Activated CD4-positive, alpha-beta memory T cell treated with anti-CD3 and anti-CD28 coated beads, Interleukin-2, amount 10 ng/mL, durations not matched to agents 7 days and 5 days (primary cell): ENCODE measurements around the gene LCK. TPM values are rescaled to one million over a fixed set of nuclear protein-coding genes. Genes with fewer than 3 reads are reported as not detected.

ENCODE experiments used
- CTCF ChIA-PET: fragments of 350-600 bp; sonication (Branson Sonifier 250); formaldehyde crosslinking; loops from one replicate; lab custom pipeline; 2021; ENCODE audit warnings: antibody characterized with exemption, inconsistent platforms; lab: Charles Lee
- POLR2A ChIA-PET: fragments of 350-600 bp; sonication (Branson Sonifier 250); formaldehyde crosslinking; loops from one replicate; lab custom pipeline; 2021; ENCODE audit warnings: antibody characterized with exemption; lab: Charles Lee
- DNase-seq: peaks from one replicate; pipeline ENCODE4 v3.0.0-alpha.2; 2020
- H3K27ac Mint-ChIP-seq: one replicate; pipeline ENCODE4 v1.8.0; 2021; ENCODE audit warnings: mild to moderate bottlenecking, mixed read lengths
- H3K27me3 Mint-ChIP-seq: one replicate; pipeline ENCODE4 v1.8.0; 2021; ENCODE audit warnings: mixed read lengths
- H3K36me3 Mint-ChIP-seq: one replicate; pipeline ENCODE4 v1.8.0; 2021; ENCODE audit warnings: low read depth, mixed read lengths
- H3K4me1 Mint-ChIP-seq: one replicate; pipeline ENCODE4 v1.8.0; 2021; ENCODE audit warnings: mixed read lengths
- H3K4me3 Mint-ChIP-seq: one replicate; pipeline ENCODE4 v1.8.0; 2021; ENCODE audit warnings: mild to moderate bottlenecking, mixed read lengths
- H3K9me3 Mint-ChIP-seq: one replicate; pipeline ENCODE4 v1.8.0; 2021; ENCODE audit warnings: mixed read lengths
- total RNA-seq, 2 experiments: library from RNA; stranded (reverse); gene quantifications; one replicate each; pipeline ENCODE4 v1.2.3, GENCODE V29; 2021

LCK gene
- total RNA-seq, 2 experiments from 2014 or later: 469 to 474 TPM

DNA sequence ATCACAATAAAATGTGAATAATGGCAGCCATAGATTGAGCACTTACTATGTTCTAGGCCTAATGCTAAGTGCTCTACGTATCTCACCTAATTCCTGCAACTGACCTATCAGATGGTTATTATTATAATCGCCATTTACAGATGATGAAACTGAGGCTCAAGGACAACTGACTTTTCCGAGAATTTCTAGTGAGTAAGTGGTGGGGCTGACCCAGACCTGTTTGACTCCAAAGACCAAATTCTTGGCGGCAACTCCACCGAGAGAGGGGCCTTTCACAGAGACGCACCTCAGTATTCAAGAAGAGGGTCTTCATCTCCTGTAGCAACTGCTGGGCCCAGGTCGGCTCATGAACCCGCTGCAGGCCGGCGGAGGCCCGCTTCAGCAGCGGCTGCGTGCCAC is 29.5 kb upstream of the LCK start:
- POLR2A ChIA-PET: interaction anchor here (1.0 to 3.5 kb wide), 6 partner anchors 10 to 33 kb away, joined by 3 to 14 read pairs (median 11); partner anchors contain the start of genes IQCC and LCK

GRCh38 chr1:32221980-32222755 is 28.9 kb upstream of the LCK start, which contains the start of the genes EIF3I and TMEM234:
EIF3I (plus strand) TSS chr1:32222407; CDS start chr1:32222442, 35 bp downstream.
TMEM234 (minus strand) TSS chr1:32222353; CDS start chr1:32222322, 31 bp downstream.
- CTCF ChIA-PET: interaction anchor here (1.4 to 3.8 kb wide), 2 partner anchors 19 to 27 kb away, joined by 6 to 25 read pairs; partner anchors contain the start of gene LCK
- Mint-ChIP-seq H3K27me3 (no peaks in the 10 kb centered on the region), H3K4me1 (peaks cover 46% of the 10 kb centered on the region), H3K4me3 (peak within 1 kb of the TSS; percentile 97), H3K36me3 (peaks cover 28% of the 10 kb centered on the region), H3K9me3 (no peaks in the 10 kb centered on the region), H3K27ac (peak within 1 kb of the TSS; percentile 94)
- peak; percentile 93 for DNase-seq
- POLR2A ChIA-PET: interaction anchor here (0.8 to 3.5 kb wide), 12 partner anchors 17 to 126 kb away, joined by 3 to 14 read pairs (median 6); partner anchors contain the start of genes IQCC, LCK and TXLNA

More for the DNA sequence above, 29.5 kb upstream of the LCK start:
- CTCF ChIA-PET: interaction anchor here (0.9 to 3.8 kb wide), 3 partner anchors 28 to 114 kb away, joined by 4 to 25 read pairs (median 5); partner anchors contain the start of gene LCK
- H3K9me3 Mint-ChIP-seq: no peaks in the 10 kb centered on the region
- H3K27me3 Mint-ChIP-seq: no peaks in the 10 kb centered on the region
- H3K36me3 Mint-ChIP-seq: peaks cover 30% of the 10 kb centered on the region
- no peak for DNase-seq
- H3K4me3 Mint-ChIP-seq: peak overlapping the region; percentile 97
- peaks cover 50% of the 10 kb centered on the region for H3K4me1 Mint-ChIP-seq
- peak overlapping the region; percentile 94 for H3K27ac Mint-ChIP-seq

DNA sequence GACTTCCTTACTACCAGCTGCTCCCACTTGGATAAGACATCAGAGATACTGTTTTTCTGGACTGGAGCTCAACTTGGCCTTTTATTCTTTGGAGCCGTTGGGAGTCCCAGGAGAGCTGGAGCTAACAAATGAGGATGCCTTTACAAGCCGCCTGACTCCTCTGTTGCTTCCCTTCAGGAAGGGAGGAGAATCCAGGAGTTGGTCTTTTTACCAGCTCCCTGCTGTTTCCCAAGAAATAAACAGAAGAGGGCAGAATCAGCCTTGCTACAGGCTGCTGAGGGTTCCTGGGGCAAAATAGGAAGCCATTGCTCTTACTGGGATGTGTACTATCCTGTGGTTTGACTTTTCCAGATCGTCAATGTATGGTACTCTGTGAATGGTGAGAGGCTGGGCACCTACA is 27.4 kb upstream of the LCK start:
- CTCF ChIA-PET: interaction anchor here (0.9 to 3.8 kb wide), 3 partner anchors 8 to 26 kb away, joined by 3 to 25 read pairs (median 6); partner anchors contain the start of gene LCK
- peak overlapping the region; percentile 97 for H3K4me3 Mint-ChIP-seq
- no peak for DNase-seq
- POLR2A ChIA-PET: interaction anchor here (0.6 to 3.5 kb wide), 12 partner anchors 17 to 122 kb away, joined by 3 to 14 read pairs (median 6); partner anchors contain the start of genes FAM167B, IQCC and TXLNA
- peaks cover 52% of the 10 kb centered on the region for H3K4me1 Mint-ChIP-seq
- H3K36me3 Mint-ChIP-seq: peaks cover 44% of the 10 kb centered on the region
- peak overlapping the region; percentile 94 for H3K27ac Mint-ChIP-seq
- no peaks in the 10 kb centered on the region for H3K27me3 Mint-ChIP-seq
- no peaks in the 10 kb centered on the region for H3K9me3 Mint-ChIP-seq

GRCh38 chr1:32224285-32224684 is 26.8 kb upstream of the LCK start:
- Mint-ChIP-seq H3K36me3 (peaks cover 46% of the 10 kb centered on the region), H3K27ac (peak overlapping the region; percentile 94), H3K27me3 (no peaks in the 10 kb centered on the region), H3K4me3 (peak overlapping the region; percentile 20), H3K9me3 (no peaks in the 10 kb centered on the region), H3K4me1 (peaks cover 52% of the 10 kb centered on the region)
- ChIA-PET CTCF (interaction anchor here (0.7 to 3.8 kb wide), 2 partner anchors 25 to 100 kb away, joined by 3 to 25 read pairs; partner anchors contain the start of gene LCK), POLR2A (interaction anchor here (1.0 to 3.5 kb wide), 6 partner anchors 17 to 27 kb away, joined by 4 to 14 read pairs (median 8); partner anchors contain the start of genes FAM167B, IQCC and LCK)
- DNase-seq: no peak

DNA sequence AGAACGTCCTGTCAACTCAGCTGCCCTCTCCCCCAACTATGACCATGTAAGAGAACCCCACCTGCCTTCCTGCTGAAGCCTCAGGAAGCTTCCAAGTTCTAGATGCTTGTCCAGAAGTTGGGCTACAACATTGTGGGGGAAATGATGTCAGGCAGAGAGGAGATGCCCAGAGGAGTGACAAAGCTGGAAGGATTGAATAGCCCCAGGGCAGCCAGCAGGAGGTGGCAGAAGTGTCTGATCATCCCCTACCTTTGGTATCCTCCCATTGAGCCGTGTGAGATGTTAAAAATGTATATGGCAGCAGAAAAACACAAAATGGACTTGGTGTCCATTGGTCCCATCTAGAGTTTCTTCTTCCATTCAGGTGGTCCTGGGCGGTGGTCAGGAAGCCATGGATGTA is 22.3 kb upstream of the LCK start:
- CTCF ChIA-PET: interaction anchor here (1.3 to 2.2 kb wide), 4 partner anchors 9 to 144 kb away, joined by 3 to 13 read pairs (median 6); no protein-coding TSS in a partner anchor
- Mint-ChIP-seq H3K9me3 (no peaks in the 10 kb centered on the region), H3K4me1 (peaks cover 21% of the 10 kb centered on the region), H3K27ac (no peak overlapping the region), H3K36me3 (peaks cover 50% of the 10 kb centered on the region), H3K4me3 (no peak overlapping the region), H3K27me3 (no peaks in the 10 kb centered on the region)
- POLR2A ChIA-PET: interaction anchor here (0.6 to 3.1 kb wide), 5 partner anchors 11 to 48 kb away, joined by 3 to 18 read pairs (median 4); partner anchors contain the start of gene LCK
- DNase-seq: no peak

- ChIA-PET POLR2A (interaction anchor here (1.1 to 1.6 kb wide), 3 partner anchors 8 to 18 kb away, joined by 3 to 4 read pairs (median 4); no protein-coding TSS in a partner anchor), CTCF (interaction anchor here (1.8 kb wide), 1 partner anchor 16 kb away, joined by 6 read pairs; the partner anchor contains the start of gene FAM167B)
- DNase-seq: no peak
- H3K4me3 Mint-ChIP-seq: no peak overlapping the region
- H3K27me3 Mint-ChIP-seq: no peaks in the 10 kb centered on the region
- H3K27ac Mint-ChIP-seq: no peak overlapping the region
- H3K4me1 Mint-ChIP-seq: peaks cover 7% of the 10 kb centered on the region
- H3K9me3 Mint-ChIP-seq: no peaks in the 10 kb centered on the region
- H3K36me3 Mint-ChIP-seq: peaks cover 32% of the 10 kb centered on the region
These were observed 19.1 kb upstream of the LCK start for GRCh38 chr1:32231843-32232432.

GRCh38 chr1:32232558-32233304 is 18.3 kb upstream of the LCK start:
- H3K27ac Mint-ChIP-seq: no peak overlapping the region
- H3K4me1 Mint-ChIP-seq: peaks cover 1% of the 10 kb centered on the region
- H3K36me3 Mint-ChIP-seq: peaks cover 27% of the 10 kb centered on the region
- ChIA-PET CTCF (interaction anchor here (0.8 kb wide), 1 partner anchor 18 kb away, joined by 3 read pairs; no protein-coding TSS in a partner anchor), POLR2A (interaction anchor here (0.6 to 2.4 kb wide), 3 partner anchors 7 to 89 kb away, joined by 3 to 6 read pairs (median 4); no protein-coding TSS in a partner anchor)
- no peak for DNase-seq
- no peaks in the 10 kb centered on the region for H3K9me3 Mint-ChIP-seq
- H3K27me3 Mint-ChIP-seq: no peaks in the 10 kb centered on the region
- H3K4me3 Mint-ChIP-seq: no peak overlapping the region

GRCh38 chr1:32234792-32235191 is 16.3 kb upstream of the LCK start:
- CTCF ChIA-PET: interaction anchor here (0.6 to 1.2 kb wide), 3 partner anchors 10 to 116 kb away, joined by 3 to 4 read pairs (median 3); no protein-coding TSS in a partner anchor
- Mint-ChIP-seq H3K27me3 (no peaks in the 10 kb centered on the region), H3K9me3 (no peaks in the 10 kb centered on the region), H3K27ac (no peak overlapping the region), H3K4me1 (no peaks in the 10 kb centered on the region), H3K36me3 (peaks cover 11% of the 10 kb centered on the region), H3K4me3 (no peak overlapping the region)
- POLR2A ChIA-PET: interaction anchor here (2.4 kb wide), 1 partner anchor 21 kb away, joined by 6 read pairs; no protein-coding TSS in a partner anchor
- DNase-seq: no peak

GRCh38 chr1:32239337-32239736 is 11.7 kb upstream of the LCK start:
- Mint-ChIP-seq H3K27me3 (no peaks in the 10 kb centered on the region), H3K36me3 (no peaks in the 10 kb centered on the region), H3K9me3 (no peaks in the 10 kb centered on the region), H3K4me1 (peaks cover 19% of the 10 kb centered on the region), H3K4me3 (peak overlapping the region; percentile 4), H3K27ac (no peak overlapping the region)
- ChIA-PET POLR2A (interaction anchor here (1.1 to 4.2 kb wide), 8 partner anchors 10 to 53 kb away, joined by 3 to 63 read pairs (median 13); partner anchors contain the start of genes CCDC28B, HDAC1, IQCC and LCK), CTCF (interaction anchor here (0.8 to 5.0 kb wide), 4 partner anchors 12 to 52 kb away, joined by 3 to 73 read pairs (median 6); partner anchors contain the start of genes HDAC1 and LCK)
- no peak for DNase-seq

DNA sequence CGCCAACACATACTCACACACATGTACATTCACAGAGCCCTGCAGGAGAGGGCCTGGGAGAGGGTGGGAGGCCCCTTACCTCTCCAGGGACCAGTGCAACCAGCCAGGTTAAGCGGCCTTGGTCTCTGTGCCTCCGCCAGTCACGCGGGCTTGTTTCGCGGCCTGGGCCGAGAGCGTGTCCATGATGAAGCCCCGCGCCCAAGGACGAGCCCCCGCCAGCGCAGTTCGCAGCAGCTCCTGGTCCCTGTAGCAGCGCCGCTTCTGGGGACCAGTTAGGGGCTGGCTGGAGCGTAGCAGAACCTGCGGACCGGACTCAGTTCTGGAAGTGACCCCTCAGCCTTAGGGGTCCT is 11.3 kb upstream of the LCK start:
- H3K4me1 Mint-ChIP-seq: peaks cover 19% of the 10 kb centered on the region
- ChIA-PET CTCF (interaction anchor here (1.0 to 5.0 kb wide), 6 partner anchors 12 to 111 kb away, joined by 4 to 73 read pairs (median 6); partner anchors contain the start of genes CCDC28B, HDAC1 and LCK), POLR2A (interaction anchor here (0.6 to 4.2 kb wide), 14 partner anchors 8 to 398 kb away, joined by 3 to 63 read pairs (median 9); partner anchors contain the start of genes CCDC28B, EIF3I, HDAC1 and LCK)
- H3K36me3 Mint-ChIP-seq: no peaks in the 10 kb centered on the region
- no peak for DNase-seq
- H3K9me3 Mint-ChIP-seq: no peaks in the 10 kb centered on the region
- peak overlapping the region; percentile 78 for H3K4me3 Mint-ChIP-seq
- H3K27me3 Mint-ChIP-seq: no peaks in the 10 kb centered on the region
- H3K27ac Mint-ChIP-seq: no peak overlapping the region
